ENCODE results near the gene AHCTF1.
A peak's percentile ranks its signal among the peaks of the same experiment; 100 is the strongest.

Gene AHCTF1

GRCh38 chr1:246798606-246799496 lies 132.9 kb downstream of the AHCTF1 start:
- DNase-seq: no peak

GRCh38 chr1:246798107-246798506 lies 133.6 kb downstream of the AHCTF1 start:
- no peak for DNase-seq

DNA sequence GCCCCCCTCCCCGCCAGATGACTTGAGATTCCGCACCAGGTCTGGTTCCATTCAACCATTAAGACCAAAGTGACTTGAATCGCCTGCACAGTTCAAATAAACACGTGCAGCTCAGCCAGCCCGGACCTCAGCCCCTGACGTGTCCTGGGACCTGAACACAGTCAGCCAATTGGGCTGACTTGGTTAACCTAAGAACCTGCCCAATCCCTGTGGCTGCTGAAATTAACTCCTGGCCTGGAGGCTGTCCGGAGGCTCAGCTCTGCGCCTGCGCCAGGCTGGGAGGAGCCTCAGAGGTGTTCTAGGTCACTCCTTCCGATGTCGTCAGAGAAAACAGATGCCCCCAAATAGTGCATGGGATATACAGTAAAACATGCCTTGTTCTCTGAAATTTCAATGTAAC lies 134.2 kb downstream of the AHCTF1 start:
- no peak for DNase-seq

GRCh38 chr1:246797157-246797556 lies 134.6 kb downstream of the AHCTF1 start:
- no peak for DNase-seq

- DNase-seq: no peak
These were observed 135.6 kb downstream of the AHCTF1 start for GRCh38 chr1:246795906-246796694.

DNA sequence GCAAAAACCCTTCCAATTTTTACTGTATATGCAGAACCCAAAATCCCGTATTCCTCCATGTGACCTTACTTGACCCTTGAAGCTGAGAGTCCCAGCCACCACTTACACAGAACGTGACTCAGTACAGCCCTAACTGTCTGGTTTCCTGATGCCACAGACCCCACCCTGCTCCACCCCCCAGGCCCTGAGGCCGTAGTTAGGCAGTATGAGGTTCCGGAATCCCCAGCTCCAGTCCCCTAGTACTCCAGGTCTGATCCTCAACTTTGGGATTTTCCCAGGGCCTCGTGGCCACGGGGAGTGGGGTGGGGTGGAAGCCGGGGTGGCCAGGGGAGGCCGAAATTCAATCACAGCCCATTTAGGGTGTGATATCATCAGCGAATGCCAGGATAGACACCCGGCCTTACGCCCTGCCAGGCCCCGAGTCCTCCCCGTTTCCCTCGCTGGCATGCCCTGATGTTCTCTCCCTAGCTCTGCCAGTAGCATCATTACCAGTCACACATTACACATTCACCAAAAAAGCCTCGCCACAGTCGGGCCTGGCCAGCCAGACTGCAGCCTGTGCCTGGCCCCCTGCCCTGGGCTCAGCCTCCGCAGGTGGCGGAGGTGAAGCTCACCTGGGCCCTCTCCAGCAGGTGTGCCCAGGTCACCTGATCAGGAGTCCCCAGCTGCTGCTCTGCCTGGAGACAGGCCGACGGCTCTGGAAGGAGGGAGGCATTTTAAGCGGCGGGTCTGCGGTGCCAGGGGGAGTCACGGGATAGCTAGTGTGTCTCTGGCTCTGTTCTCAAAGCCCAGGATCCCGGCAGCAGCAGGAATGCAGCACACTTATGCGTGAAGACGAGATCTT lies 136.7 kb downstream of the AHCTF1 start:
- DNase-seq: peak in 1 of 4 experiments; percentile 5

- no peak for DNase-seq
These were observed 137.5 kb downstream of the AHCTF1 start for GRCh38 chr1:246794048-246794827.

DNA sequence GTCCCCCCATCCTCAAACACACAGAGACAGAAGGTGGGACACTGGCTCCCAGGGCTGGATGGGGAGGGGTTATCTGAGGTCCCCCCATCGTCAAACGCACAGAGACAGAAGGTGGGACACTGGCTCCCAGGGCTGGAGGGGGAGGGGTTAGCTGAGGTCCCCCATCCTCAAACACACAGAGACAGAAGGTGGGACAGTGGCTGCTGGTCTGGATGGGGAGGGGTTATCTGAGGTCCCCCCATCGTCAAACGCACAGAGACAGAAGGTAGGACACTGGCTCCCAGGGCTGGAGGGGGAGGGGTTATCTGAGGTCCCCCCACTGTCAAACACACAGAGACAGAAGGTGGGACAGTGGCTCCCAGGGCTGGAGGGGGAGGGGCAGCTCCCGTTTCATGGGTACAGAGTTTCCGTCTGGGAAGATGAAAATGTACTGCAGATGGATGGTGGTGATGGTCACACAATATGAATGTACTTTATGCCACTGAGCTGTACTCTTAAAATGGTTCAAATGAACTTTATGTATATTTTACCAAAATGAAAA lies 138.3 kb downstream of the AHCTF1 start:
- DNase-seq: no peak

- DNase-seq: no peak
These were observed 139.1 kb downstream of the AHCTF1 start for GRCh38 chr1:246792603-246793002.

- no peak for DNase-seq
These were observed 140.3 kb downstream of the AHCTF1 start for GRCh38 chr1:246791303-246791918.

GRCh38 chr1:246790833-246791232 lies 140.9 kb downstream of the AHCTF1 start:
- DNase-seq: no peak

GRCh38 chr1:246790364-246790763 lies 141.4 kb downstream of the AHCTF1 start:
- DNase-seq: no peak

GRCh38 chr1:246789454-246790339 lies 142.1 kb downstream of the AHCTF1 start:
- no peak for DNase-seq
